ENCODE measurements around the gene LSM2.

The LSM2 gene

GRCh38 chr6:31767096-31767645 lies 39.6 kb downstream of the LSM2 start:
- ChIA-PET CTCF (interaction anchor here (0.8 to 0.9 kb wide), 2 partner anchors 14 to 26 kb away, joined by 3 to 4 read pairs; no protein-coding TSS in a partner anchor), POLR2A (interaction anchor here (1.2 kb wide), 1 partner anchor 60 kb away, joined by 4 read pairs; the partner anchor contains the start of gene HSPA1B)
- no peak overlapping the region for H3K4me3 ChIP-seq (ENCODE audit: low read depth, low read length)
- TF ChIP-seq CTCF (IDR thresholded peaks at IDR 0.05; ENCODE audit: insufficient read depth, low read length, missing control alignments), result no peak
- no peak for DNase-seq (ENCODE audit: low read depth, low spot score)

GRCh38 chr6:31765910-31766794 lies 40.6 kb downstream of the LSM2 start:
- H3K4me3 ChIP-seq (ENCODE audit: low read depth, low read length), result peak overlapping the region; percentile 40
- ChIA-PET POLR2A (interaction anchor here (1.2 kb wide), 1 partner anchor 61 kb away, joined by 4 read pairs; the partner anchor contains the start of gene HSPA1B), CTCF (interaction anchor here (1.0 to 1.4 kb wide), 3 partner anchors 9 to 22 kb away, joined by 3 read pairs; no protein-coding TSS in a partner anchor)
- TF ChIP-seq CTCF (IDR thresholded peaks at IDR 0.05; ENCODE audit: insufficient read depth, low read length, missing control alignments), result no peak
- no peak for DNase-seq (ENCODE audit: low read depth, low spot score)

- no peak for DNase-seq (ENCODE audit: low read depth, low spot score)
- no peak overlapping the region for H3K4me3 ChIP-seq (ENCODE audit: low read depth, low read length)
- no peak for TF ChIP-seq CTCF (IDR thresholded peaks at IDR 0.05; ENCODE audit: insufficient read depth, low read length, missing control alignments)
- ChIA-PET POLR2A (no interaction called here), CTCF (interaction anchor here (1.0 to 1.4 kb wide), 3 partner anchors 9 to 23 kb away, joined by 3 read pairs; no protein-coding TSS in a partner anchor)
Observed at GRCh38 chr6:31765559-31765909, 41.2 kb downstream of the LSM2 start.

- CTCF ChIA-PET, result interaction anchor here (1.5 kb wide), 1 partner anchor 32 kb away, joined by 3 read pairs; the partner anchor contains the start of gene VARS1
- no peak for DNase-seq (ENCODE audit: low read depth, low spot score)
- TF ChIP-seq CTCF (IDR thresholded peaks at IDR 0.05; ENCODE audit: insufficient read depth, low read length, missing control alignments), result no peak
- H3K4me3 ChIP-seq (ENCODE audit: low read depth, low read length), result no peak overlapping the region
- POLR2A ChIA-PET, result no interaction called here
Observed at GRCh38 chr6:31764198-31764597, 42.6 kb downstream of the LSM2 start.

GRCh38 chr6:31763619-31763940 lies 43.2 kb downstream of the LSM2 start:
- CTCF ChIA-PET, result interaction anchor here (1.4 to 1.5 kb wide), 2 partner anchors 28 to 32 kb away, joined by 3 to 5 read pairs; partner anchors contain the start of gene VARS1
- no peak overlapping the region for H3K4me3 ChIP-seq (ENCODE audit: low read depth, low read length)
- no peak for DNase-seq (ENCODE audit: low read depth, low spot score)
- POLR2A ChIA-PET, result no interaction called here
- no peak for TF ChIP-seq CTCF (IDR thresholded peaks at IDR 0.05; ENCODE audit: insufficient read depth, low read length, missing control alignments)

All from AG04449 (cell line).